ENCODE data around the gene SCN8A. TPM values are rescaled to one million over a fixed set of nuclear protein-coding genes. Genes with fewer than 3 reads are reported as not detected.
"Not testable (repeated sequence)": the region's sequence is repeated elsewhere in the genome, so short reads cannot be mapped to it uniquely, and the experiment has no call there.

SCN8A gene
- 2.7 and 6.4 TPM in 2 replicates for total RNA-seq (2014; rRNA removed; shearing (Covaris generic))

DNA sequence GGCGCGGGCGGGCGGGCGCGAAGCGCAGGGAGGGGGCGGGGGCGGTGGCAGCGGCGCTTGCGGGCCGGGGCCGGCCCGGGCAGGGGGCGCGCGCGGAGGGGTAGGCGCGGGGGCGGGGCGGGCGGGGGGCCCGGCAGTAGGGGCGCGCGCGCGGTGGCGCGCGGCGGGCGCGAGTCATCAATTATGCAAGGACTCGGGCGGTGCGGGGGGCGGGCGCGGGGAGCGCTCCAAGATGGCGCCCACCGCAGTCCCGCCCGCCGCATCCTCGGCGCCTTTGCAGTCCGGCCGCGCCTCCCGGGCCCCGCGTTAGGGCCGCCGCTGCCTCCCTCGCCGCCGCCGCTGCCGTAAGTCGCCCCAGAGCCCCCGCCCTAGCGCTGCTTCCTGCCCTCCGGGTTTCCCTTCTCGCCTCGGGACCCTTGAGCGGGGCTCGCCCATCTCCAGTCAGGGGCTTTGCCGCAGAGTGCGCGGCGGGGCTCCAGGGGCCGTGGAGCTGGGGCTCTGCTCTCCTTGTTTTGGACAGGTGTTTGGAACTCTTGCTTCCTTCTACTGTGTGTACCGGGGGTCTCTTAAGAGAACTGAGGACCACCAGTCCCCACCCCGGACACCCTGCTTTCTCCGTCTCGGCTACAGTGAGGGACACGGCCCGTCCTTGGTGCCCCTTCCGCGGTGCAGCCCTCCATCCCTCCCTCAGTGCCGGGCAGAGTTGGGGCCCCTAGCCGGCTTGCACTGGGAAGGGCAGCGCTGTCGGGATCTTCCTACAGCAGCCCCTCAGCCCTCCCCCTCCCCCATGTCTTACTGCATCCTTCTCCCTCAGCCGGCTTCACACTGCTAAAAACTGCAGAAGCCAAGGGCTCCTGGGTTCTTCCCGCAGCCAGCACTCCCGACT, at the start of gene SCN8A:
Gene SCN8A (plus strand): TSS at position 218 of the 886 bp plus-strand sequence. CDS start 71,585 bp downstream, outside the sequence.
- peak; percentile 48 for DNase-seq (ENCODE audit: low read depth)

DNA sequence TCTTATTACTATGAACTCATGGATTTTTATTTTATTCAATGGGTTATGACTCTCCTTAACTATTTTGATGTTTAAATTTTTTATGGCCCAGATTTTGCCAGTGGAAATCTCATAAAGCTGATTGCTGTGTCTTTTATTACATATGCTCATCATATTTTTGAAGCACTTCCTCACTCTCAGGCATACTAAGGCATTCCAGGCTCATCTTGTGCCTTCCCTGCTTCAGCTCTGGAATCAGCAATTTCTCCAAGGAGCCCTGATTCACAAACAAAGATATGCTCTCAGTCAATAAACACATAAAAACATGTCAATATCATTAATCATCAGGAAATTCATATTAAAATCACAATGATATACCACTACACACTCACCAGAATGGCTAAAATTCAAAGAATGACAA, 44.9 kb upstream of the SCN8A start:
- DNase-seq (ENCODE audit: low read depth): no peak

DNA sequence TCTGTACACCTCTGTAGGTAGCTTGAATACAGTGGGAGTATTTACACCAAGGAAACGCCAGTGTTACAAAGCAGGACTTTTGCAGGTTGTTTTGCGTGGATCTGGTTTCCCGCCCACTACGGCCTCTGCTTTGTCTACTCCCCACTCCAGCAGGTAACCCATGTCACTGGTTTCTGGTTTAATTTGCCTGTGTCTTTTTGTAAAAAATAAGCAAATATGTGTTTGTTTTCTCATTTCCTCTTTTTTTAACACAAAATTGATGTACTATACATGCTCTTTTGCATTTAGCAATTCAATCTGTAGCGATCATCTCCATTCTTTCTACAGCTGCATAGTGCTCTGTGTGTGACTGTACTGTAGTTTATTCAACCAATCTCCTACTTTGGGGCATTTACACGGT, 43.4 kb upstream of the SCN8A start:
- DNase-seq (ENCODE audit: low read depth): no peak

DNA sequence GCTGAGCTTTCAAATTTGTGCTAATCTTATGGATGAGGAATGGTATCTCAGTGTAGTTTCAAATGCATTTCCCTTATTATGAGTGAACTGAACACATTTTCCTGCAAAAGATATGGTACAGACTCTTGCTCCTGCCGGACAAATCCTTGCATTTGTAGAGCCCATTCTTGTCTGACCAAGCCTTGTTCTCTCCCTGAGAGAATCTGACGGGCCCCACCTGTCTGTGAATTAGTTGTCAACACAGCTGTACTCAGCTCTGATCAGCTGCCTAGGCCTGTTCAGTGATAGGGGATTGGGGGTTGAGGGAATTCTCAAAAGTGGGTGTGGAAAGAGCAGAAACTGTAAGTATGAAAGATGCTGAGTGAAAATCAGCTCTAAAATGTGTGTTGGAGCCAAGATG, 42.8 kb upstream of the SCN8A start:
- no peak for DNase-seq (ENCODE audit: low read depth)

DNA sequence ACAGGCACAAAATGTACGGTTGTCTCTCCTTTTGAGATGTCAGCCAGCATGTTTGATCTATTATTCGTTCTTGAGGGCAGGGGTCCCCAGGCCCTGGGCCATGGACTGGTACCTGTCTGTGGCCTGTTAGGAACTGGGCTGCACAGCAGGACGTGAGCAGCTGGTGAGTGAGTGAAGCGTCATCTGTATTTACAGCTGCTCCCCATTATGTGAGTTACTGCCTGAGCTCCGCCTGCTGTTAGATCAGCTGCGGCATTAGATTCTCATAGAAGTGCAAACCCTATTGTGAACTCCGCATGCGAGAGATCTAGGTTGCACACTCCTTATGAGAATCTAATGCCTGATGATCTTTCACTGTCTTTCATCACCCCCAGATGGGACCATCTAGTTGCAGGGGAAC, 41.4 kb upstream of the SCN8A start:
- no peak for DNase-seq (ENCODE audit: low read depth)

DNA sequence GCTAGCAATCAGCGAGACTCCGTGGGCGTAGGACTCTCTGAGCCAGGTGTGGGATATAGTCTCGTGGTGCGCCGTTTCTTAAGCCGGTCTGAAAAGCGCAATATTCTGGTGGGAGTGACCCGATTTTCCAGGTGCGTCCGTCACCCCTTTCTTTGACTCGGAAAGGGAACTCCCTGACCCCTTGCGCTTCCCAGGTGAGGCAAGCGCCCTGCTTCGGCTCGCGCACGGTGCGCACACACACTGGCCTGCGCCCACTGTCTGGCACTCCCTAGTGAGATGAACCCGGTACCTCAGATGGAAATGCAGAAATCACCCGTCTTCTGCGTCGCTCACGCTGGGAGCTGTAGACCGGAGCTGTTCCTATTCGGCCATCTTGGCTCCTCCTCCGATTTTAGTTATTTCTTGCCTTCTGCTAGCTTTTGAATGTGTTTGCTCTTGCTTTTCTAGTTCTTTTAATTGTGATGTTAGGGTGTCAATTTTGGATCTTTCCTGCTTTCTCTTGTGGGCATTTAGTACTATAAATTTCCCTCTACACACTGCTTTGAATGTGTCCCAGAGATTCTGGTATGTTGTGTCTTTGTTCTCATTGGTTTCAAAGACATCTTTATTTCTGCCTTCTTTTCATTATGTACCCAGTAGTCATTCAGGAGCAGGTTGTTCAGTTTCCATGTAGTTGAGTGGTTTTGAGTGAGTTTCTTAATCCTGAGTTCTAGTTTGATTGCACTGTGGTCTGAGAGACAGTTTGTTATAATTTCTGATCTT, 22.6 kb upstream of the SCN8A start:
- not testable (repeated sequence) for DNase-seq (ENCODE audit: low read depth)

DNA sequence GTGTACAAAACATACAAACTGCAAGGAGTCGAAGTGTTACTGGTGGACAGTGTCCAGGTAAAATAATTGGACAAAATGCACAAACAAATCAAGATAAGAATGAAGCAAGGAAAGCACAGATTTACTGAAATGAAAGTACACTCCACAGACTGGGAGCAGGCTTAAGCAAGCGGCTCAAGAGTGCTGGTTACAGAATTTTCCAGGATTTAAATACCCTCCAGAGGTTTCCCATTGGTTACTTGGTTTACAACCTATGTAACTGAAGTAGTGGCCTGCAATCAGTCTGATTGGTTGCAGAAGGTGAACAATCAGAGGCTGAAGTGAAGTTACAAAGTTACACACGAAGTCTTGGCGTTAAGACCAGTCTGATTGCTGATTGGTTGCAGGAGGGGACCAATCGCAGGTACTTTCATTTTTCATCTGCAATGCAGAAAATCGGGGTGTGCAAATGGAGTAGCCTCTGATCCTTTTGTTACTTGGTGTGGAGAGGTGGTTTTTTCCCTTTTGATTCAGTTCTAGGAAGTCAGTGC, 11.6 kb upstream of the SCN8A start:
- DNase-seq (ENCODE audit: low read depth): peak; percentile 37

DNA sequence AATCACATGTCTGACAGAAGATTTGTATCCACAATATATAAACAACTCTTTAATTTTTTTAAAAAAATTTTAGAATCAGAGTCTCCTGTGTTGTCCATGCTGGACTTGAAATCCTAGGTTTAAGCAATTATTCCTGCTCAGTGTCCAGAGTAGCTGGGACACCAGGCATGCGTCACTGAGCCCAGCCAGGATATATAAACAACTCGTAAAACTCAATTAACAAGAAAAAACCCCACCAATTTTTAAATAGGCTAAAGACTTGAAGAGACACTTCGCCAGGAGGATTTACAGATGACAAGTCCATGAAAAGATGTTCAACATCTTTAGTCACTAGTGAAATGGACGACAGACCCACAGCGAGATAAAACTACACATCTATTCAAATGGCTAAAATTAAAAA, 2.0 kb upstream of the SCN8A start:
- DNase-seq (ENCODE audit: low read depth): peak; percentile 48

DNA sequence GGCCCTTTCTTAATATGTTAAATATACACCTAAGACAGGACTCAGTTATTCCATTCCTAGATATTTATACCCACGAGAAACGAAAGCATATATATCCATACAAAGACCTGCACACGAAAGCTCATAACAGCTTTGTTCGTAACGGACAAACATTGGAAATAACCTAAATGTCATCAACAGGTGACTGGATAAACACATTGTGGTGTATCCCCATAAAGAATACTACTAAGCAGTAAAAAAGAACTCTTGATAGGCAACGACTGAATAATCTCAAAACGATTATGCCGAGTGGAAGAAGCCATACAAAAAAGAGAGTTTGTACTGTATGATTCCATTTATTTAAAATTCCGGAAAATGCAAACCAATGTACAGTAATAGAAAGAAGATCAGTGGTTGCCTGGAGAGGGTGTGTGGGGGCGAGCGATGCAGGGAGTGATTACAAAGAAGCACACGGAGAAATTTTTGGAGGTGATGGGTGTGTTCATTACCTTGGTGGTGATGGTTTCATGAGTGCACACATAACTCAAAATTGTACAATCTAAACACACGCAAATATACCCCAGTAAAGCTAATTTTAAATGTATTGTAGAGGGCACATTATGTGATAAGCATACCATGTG, 1.4 kb upstream of the SCN8A start:
- no peak for DNase-seq (ENCODE audit: low read depth)

DNA sequence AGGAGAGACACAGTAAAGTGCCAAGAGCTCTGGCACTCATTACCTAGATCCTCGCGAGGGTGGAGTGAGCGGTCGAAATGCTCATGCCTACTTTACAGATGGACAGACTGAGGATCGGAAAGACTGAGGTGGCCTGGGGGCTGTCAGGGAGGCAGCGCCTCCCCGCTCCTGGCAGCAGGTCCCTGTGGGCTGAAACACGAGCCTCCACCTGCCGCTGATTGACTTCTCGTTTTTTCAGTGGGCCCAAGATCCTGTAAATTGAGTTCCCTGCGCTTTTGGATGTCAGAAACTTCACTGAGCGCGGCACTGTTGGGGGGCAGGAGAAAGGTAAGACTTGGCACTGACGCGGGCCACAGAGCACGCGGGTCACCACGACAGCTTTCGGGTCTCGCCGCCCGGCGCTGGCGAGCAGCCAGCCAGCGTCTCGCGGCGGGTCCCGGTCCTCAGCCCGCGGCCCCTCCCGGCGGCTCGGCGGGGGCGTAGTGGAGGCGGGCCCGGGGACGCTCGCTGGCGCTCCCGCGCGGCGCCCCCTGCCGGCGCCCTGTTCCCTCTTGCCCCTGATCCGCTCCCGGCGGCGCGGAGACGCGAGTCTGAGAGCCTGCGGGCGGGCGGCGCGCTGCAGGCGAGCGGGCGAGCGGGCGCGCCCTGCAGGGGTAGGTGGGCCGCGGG, 552 bp upstream of the SCN8A start:
- DNase-seq (ENCODE audit: low read depth): peak; percentile 70

DNA sequence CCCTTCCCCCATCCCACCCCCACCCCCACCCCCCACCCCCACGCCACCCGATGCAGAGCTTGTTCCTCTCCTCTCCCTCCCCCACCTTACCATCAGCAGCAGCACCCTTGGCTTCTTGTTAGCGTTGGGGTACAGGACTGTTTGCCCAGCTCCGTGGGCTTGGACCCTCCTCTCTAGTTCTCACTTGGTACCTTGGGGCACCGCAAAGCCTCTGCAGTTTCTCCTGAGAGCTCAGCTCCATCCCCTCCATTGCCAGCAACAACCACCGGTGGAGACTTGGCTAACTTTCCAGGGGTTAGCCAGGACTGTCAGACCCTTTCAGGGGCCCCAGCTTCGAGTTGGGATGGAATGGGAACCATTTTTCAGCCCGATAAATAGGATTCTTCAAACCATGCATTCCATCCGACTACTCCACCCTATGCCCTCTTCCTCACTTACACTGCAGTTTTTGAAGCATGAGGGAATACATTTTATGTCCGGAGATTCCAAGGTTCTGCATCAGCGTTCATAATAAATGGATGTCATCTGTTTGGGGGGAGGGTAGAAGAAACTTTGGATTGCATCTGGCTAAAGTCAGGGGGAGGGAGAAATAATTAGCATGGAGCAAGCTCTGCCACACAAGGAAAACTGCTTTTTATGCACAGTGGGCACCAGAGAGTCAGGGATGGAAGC, 1.1 kb downstream of the SCN8A start:
- DNase-seq (ENCODE audit: low read depth): peak; percentile 74

DNA sequence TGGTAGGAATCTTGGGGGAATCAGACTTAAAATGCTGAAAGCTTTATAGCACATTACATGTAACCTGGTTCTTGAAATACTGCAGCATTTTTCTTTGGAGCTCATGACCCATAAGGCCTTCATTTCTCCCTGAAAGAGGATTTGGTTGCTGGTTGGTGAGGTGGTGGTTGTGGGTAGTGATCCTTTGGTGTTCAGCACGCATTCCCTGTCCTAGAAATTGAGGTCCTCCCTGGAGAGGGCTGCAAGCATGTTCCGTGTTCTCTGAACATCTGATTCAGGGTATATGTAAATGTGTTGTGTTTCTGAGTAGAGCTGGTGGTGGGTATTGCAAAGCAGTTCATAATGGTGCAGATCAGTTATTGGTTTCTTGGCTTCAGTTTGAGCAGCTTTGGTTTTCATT, 2.0 kb downstream of the SCN8A start:
- DNase-seq (ENCODE audit: low read depth): no peak

DNA sequence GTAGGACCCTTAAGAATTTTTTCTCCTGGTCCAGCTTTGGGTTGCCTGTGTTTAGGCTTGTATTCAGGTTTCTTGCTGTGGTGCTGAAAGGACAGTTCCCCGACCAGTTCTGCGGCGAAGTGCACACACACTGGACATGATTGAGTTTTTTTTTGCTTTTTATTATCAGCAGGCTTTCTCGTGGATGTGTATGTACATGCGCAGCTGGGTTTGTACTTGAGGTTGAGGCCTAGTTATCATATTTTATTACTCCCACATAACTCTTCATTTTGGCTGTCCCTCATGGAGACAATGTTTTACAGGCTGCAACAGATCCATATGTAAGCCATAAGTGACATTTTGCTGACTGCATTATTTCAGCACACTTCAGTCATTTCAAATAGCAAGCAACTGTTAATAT, 2.5 kb downstream of the SCN8A start:
- peak; percentile 37 for DNase-seq (ENCODE audit: low read depth)

DNA sequence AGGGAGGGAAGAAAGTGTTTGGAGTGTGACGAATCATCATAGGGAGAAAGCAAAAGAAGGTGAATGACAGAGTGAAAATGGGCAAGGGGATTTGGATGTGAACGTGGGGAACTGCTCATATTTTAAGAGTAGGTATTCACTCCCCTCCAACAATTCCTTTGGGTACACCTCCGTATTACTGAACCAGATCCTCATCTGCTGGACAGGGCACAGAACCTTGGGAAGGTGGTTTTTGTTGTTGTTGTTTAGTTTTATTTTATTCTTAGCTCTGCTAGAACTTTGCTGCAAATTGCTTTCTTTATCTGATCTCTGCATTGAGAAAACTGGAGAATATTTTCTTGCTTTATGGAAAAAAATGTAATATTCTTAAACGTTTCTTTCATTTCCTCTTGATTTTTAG, 7.1 kb downstream of the SCN8A start:
- no peak for DNase-seq (ENCODE audit: low read depth)

DNA sequence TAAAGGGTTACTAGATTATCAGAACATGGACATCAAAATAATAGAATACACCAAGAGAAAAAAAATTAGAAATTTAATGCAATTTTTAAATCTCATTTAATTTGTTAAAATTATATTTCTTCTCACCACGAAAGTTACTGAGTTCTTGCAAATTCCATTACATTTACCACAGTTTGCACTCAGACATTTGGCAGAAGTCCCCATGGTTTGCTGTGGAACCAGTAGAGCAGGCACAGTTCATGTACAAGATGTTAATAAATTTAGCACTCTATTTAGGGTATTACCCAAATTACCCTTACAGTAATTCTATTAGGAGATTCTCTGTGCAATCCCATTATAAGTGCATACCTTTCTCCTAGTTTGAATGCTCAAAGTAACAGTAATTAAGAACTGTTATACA, 9.7 kb downstream of the SCN8A start:
- DNase-seq (ENCODE audit: low read depth): no peak

DNA sequence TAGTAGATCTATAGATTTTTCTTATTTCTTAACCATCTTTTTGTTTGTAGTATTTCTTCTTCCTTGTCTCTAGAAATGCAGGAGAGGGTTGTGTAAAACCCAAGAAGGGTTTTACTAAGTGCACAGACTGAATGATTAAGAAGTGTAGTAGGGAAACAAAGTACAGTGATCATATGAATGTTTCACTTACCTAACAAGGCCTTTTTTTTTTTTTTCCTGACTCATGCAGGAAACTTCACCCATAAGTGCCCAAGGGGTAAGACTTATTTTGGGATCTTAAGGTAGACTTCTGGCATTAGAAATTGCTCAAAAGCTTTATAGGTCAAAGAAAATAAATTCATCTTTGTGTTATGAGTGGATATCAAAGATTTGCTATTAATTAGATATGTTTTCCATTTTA, 10.2 kb downstream of the SCN8A start:
- DNase-seq (ENCODE audit: low read depth): peak; percentile 40

DNA sequence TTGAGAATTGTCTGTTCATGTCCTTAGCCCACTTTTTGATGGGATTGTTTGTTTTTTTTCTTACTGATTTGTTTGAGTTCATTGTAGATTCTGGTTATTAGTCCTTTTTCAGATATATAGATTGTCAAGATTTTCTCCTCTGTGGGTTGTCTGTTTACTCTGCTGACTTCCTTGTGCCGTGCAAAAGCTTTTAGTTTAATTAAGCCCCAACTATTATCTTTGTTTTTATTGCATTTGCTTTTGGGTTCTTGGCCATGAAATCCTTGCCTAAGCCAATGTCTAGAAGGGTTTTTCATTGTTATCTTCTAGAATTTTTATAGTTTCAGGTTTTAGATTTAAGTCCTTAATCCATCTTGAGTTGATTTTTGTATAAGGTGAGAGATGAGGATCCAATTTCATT, 14.9 kb downstream of the SCN8A start:
- not testable (repeated sequence) for DNase-seq (ENCODE audit: low read depth)

DNA sequence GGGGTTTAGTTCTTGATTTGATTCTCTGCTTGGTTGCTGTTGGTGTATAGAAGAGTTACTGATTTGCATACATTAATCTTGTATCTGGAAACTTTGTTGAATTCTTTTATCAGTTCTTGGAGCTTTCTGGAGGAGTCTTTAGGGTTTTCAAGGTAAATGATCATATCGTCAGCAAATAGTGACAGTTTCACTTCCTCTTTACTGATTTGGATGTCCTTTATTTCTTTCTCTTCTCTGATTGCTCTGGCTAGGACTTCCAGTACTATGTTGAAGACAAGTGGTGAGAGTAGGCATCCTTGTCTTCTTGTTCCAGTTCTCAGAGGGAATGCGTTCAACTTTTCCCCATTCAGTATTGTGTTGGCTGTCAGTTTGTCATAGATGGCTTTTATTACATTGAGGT, 16.2 kb downstream of the SCN8A start:
- not testable (repeated sequence) for DNase-seq (ENCODE audit: low read depth)

DNA sequence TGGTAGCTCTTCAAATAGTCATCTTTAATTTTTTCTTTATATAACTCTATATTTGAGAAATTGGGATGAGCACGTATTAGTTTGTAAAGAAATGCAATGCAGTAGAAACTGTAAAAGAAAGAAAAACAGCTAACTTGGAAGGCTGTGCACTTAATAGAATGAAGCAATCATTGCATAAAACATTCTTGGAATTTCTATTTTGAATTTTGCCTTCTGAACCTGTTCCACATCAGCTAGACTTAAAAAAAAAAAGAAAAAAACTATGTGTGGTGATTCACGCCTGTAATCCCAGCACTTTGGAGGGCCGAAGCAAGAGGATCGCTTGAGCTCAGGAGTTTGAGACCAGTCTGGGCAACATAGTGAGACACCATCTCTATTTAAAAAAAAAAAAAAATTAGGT, 29.4 kb downstream of the SCN8A start:
- DNase-seq (ENCODE audit: low read depth): peak; percentile 5

DNA sequence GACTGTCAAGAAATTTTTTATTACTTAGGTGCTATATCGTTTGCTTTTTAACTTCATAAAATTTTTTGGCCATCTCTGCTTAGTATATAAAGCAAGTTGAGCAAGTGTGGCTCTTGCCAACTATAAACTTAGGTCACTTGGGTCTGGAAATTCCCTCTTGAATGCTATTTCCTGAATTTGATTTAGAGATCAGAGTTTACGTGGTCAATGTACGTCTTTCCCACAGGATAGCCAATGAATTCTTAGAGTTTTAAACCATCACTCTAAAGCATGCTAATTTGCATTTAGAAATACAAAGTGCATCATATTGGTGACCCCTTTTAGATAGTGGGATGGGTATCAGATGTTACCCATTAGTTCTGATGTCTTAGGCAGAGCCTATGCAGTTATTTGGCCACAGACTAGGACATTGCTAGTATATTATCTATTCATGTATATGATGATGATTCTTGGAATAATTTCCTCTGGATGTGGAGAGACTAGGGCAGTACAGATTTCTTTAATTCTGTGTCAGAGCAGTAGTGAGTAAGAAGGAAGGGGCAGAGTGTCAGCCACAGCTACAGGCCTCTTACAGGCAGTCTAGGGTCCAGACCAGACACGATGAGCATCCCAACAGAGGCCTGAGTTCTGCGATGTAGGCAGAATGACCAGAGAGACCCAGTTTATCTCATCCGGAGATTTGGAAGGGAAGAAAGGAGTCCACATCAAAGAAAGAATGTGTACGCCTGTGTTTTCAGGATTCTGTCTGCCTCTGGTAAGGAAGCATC, 30.3 kb downstream of the SCN8A start:
- peak; percentile 48 for DNase-seq (ENCODE audit: low read depth)

Data from M059J (cell line).